Measurements from ENCODE around the gene PDLIM4. TPM values are rescaled to one million over a fixed set of nuclear protein-coding genes. Genes with fewer than 3 reads are reported as not detected.

PDLIM4 gene
- polyA plus RNA-seq, 2 of the 4 experiments (the other 2 are of a cell fraction): 0.09 TPM; not detected in 1

DNA sequence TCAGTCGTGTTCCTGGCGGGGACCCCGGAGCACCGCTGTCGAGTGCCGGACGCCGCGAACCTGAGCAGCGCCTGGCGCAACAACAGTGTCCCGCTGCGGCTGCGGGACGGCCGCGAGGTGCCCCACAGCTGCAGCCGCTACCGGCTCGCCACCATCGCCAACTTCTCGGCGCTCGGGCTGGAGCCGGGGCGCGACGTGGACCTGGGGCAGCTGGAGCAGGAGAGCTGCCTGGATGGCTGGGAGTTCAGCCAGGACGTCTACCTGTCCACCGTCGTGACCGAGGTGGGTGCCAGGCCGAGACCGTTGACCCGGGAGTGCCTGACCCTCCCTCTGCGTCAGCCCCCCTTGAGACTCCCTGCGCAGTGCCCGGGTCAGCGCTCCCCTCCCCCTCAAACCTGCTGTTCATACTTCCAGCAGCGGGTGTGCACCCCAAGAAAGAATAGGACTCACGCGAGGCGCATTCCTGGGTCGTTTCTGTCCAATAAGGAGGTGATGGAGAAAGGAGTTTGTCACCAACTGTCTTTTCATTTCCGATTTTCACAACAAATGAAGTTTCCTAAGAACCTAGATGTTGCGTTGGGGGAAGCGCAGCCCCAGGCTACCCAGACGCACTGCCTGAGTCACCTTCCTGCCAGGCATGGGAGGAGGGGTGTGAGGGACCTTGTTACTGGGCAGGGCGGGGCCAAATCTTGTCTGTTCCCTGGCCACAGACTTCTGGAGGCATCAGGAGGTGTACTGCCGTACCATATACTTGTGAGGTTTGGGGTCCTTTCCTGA is 37.4 kb downstream of the PDLIM4 start (continued):
- TF ChIP-seq, protein P1, sequence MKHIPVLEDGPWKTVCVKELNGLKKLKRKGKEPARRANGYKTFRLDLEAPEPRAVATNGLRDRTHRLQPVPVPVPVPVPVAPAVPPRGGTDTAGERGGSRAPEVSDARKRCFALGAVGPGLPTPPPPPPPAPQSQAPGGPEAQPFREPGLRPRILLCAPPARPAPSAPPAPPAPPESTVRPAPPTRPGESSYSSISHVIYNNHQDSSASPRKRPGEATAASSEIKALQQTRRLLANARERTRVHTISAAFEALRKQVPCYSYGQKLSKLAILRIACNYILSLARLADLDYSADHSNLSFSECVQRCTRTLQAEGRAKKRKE (CRISPR knock-in tag; IDR thresholded peaks at IDR 0.05; ENCODE audit: low read depth): no peak
- peak; percentile 55; the same call in 1 of the 2 replicates for TF ChIP-seq BHLHE40 (IDR thresholded peaks at IDR 0.05; ENCODE audit: low read depth, low read length)
- TF ChIP-seq ZFP36 (IDR thresholded peaks at IDR 0.05; ENCODE audit: borderline replicate concordance, partially characterized antibody): no peak

DNA sequence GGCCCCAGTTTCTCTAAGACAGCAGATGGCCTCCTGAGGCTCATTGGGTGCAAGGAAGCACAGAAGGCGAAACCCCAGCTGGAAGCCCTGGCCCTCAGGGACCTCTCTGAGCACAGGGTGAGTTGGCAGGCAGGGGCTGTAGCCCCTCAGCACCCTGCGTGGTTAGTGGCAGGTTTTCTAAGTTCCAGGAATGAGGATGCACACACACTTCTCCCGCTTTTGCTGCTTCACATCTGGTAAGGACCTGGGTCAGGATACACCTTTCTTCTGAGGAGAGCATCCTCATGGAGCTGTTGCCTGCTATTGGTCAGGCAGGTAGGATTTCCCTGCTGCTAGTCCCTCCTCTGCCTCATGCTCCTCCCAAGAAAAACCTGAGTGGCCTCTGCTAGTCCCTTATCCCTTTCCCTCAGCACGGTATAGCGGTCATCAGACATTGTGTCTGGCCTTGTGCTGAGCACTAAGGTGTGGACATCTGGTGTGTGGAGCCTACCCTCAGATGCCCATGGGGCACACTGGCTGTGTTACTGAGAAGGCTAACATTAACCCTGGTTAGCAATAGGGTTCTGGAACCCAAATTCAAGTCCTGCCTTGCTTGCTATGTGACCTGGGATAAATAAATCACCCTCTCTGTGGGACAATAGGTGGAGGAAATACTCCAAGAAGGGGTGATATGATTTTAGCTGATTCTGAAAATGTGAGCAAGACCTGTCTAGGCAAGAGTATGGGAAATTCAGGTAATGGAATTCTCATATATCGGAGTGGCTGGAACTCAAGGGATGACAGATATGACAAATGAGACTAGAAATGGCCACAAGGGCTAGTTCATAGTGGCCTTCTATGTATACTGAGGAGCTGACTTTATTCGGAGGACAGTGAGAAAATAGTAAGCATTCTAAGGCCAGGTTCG is 38.3 kb downstream of the PDLIM4 start:
- Histone ChIP-seq H3K9me3 (no peaks in the 10 kb centered on the region), H3K4me1 (peaks cover 40% of the 10 kb centered on the region), H3K4me3 (peak overlapping the region; percentile 65), H3K4me2 (peak overlapping the region; percentile 82), H3K27ac (peak overlapping the region; percentile 95 to 99)
- no peak for DNase-seq (ENCODE audit: low read depth in 1 of 2, low spot score in 1 of 2)
- ChIA-PET POLR2A (interaction anchor here (0.7 kb wide), 1 partner anchor 201 kb away, joined by 3 read pairs; no protein-coding TSS in a partner anchor), CTCF (interaction anchor here (0.5 to 2.4 kb wide), 8 partner anchors 15 to 681 kb away, joined by 3 to 9 read pairs (median 4); no protein-coding TSS in a partner anchor)
- WGBS (ENCODE audit: missing lambda C conversion rate): 77% methylated on average over 8 of the region's 8 CpGs
- no peak for TF ChIP-seq RCOR1 (IDR thresholded peaks at IDR 0.05; ENCODE audit: low read depth, low read length)
- no peak for TF ChIP-seq MYC (IDR thresholded peaks at IDR 0.05; ENCODE audit: borderline replicate concordance, low read length)
- TF ChIP-seq, protein P2, sequence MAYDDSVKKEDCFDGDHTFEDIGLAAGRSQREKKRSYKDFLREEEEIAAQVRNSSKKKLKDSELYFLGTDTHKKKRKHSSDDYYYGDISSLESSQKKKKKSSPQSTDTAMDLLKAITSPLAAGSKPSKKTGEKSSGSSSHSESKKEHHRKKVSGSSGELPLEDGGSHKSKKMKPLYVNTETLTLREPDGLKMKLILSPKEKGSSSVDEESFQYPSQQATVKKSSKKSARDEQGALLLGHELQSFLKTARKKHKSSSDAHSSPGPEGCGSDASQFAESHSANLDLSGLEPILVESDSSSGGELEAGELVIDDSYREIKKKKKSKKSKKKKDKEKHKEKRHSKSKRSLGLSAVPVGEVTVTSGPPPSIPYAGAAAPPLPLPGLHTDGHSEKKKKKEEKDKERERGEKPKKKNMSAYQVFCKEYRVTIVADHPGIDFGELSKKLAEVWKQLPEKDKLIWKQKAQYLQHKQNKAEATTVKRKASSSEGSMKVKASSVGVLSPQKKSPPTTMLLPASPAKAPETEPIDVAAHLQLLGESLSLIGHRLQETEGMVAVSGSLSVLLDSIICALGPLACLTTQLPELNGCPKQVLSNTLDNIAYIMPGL (CRISPR knock-in tag; IDR thresholded peaks at IDR 0.05; ENCODE audit: borderline replicate concordance): no peak
- no peak for TF ChIP-seq JUNB (IDR thresholded peaks at IDR 0.05)
- TF ChIP-seq FOSL2 (IDR thresholded peaks at IDR 0.05): no peak
- no peak for TF ChIP-seq FOSL2 (CRISPR knock-in tag; IDR thresholded peaks at IDR 0.05)
- TF ChIP-seq, protein P3, sequence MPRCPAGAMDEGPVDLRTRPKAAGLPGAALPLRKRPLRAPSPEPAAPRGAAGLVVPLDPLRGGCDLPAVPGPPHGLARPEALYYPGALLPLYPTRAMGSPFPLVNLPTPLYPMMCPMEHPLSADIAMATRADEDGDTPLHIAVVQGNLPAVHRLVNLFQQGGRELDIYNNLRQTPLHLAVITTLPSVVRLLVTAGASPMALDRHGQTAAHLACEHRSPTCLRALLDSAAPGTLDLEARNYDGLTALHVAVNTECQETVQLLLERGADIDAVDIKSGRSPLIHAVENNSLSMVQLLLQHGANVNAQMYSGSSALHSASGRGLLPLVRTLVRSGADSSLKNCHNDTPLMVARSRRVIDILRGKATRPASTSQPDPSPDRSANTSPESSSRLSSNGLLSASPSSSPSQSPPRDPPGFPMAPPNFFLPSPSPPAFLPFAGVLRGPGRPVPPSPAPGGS (IDR thresholded peaks at IDR 0.05): no peak
- no peak for TF ChIP-seq NFE2L2 (conservative IDR thresholded peaks at IDR 0.05; ENCODE audit: low read length)
- TF ChIP-seq, protein P4, sequence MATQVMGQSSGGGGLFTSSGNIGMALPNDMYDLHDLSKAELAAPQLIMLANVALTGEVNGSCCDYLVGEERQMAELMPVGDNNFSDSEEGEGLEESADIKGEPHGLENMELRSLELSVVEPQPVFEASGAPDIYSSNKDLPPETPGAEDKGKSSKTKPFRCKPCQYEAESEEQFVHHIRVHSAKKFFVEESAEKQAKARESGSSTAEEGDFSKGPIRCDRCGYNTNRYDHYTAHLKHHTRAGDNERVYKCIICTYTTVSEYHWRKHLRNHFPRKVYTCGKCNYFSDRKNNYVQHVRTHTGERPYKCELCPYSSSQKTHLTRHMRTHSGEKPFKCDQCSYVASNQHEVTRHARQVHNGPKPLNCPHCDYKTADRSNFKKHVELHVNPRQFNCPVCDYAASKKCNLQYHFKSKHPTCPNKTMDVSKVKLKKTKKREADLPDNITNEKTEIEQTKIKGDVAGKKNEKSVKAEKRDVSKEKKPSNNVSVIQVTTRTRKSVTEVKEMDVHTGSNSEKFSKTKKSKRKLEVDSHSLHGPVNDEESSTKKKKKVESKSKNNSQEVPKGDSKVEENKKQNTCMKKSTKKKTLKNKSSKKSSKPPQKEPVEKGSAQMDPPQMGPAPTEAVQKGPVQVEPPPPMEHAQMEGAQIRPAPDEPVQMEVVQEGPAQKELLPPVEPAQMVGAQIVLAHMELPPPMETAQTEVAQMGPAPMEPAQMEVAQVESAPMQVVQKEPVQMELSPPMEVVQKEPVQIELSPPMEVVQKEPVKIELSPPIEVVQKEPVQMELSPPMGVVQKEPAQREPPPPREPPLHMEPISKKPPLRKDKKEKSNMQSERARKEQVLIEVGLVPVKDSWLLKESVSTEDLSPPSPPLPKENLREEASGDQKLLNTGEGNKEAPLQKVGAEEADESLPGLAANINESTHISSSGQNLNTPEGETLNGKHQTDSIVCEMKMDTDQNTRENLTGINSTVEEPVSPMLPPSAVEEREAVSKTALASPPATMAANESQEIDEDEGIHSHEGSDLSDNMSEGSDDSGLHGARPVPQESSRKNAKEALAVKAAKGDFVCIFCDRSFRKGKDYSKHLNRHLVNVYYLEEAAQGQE (IDR thresholded peaks at IDR 0.05): no peak
- no peak for TF ChIP-seq BHLHE40 (IDR thresholded peaks at IDR 0.05; ENCODE audit: low read depth, low read length)
- no peak for TF ChIP-seq ZFP36 (IDR thresholded peaks at IDR 0.05; ENCODE audit: borderline replicate concordance, partially characterized antibody)
- TF ChIP-seq GATA3 (IDR thresholded peaks at IDR 0.05; ENCODE audit: borderline replicate concordance): no peak
- ATAC-seq: no peak; a peak in 1 of 6 replicates
- FAIRE-seq: no peak

Data from A549 (cell line).